ENCODE results near the gene LGALS16.
"Not testable (repeated sequence)": the region's sequence is repeated elsewhere in the genome, so short reads cannot be mapped to it uniquely, and the experiment has no call there.

The LGALS16 gene

DNA sequence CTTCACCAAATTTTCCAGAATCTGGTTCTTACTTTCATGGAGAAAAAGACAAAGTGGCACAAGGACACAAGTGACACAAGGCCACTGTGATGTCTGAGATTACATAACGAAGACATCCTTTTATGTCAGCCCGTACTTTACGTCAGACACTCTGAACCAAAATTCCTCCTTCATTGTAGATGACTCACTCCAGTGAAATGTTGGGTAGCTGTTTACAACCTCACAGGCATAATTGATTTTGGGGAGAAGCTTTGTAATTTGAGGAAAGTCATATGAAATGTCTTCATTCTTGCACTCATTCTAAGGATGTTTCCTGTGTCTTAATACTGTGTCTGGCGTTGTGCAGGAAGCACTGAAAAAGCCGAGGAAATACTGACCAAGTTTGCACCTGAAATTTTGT lies 28.6 kb downstream of the LGALS16 start:
- Histone ChIP-seq H2BK5ac (ENCODE audit: low read depth, low read length, poor library complexity, severe bottlenecking) (no peak overlapping the region), H2BK12ac (ENCODE audit: low read length in 2 of 2) (no peak overlapping the region), H3K36me3 (ENCODE audit: control insufficient read depth in 1 of 2, insufficient read depth in 2 of 2, low read depth in 1 of 2, low read length in 2 of 2) (no peaks in the 10 kb centered on the region), H3K23ac (ENCODE audit: low read length in 2 of 2) (no peak overlapping the region), H3K9ac (ENCODE audit: low read length) (no peak overlapping the region), H3K79me1 (replicated peaks; ENCODE audit: low read length, poor library complexity, severe bottlenecking) (no peaks in the 10 kb centered on the region), H4K91ac (ENCODE audit: low read length) (no peak overlapping the region), H3K14ac (ENCODE audit: low read length in 2 of 2) (no peak overlapping the region), H2AK5ac (ENCODE audit: low read length, severe bottlenecking) (no peak overlapping the region), H3K18ac (ENCODE audit: low read depth in 1 of 2, low read length in 2 of 2) (no peak overlapping the region), H3K4me3 (ENCODE audit: insufficient read depth in 1 of 2, low read depth in 1 of 2, low read length in 2 of 2) (no peak overlapping the region), H3K4me2 (ENCODE audit: low read length, poor library complexity, severe bottlenecking) (no peak overlapping the region), H3K4me1 (ENCODE audit: control insufficient read depth, insufficient read depth, low read depth, low read length) (no peaks in the 10 kb centered on the region), H2AFZ (ENCODE audit: low read depth, low read length) (no peak overlapping the region), H4K8ac (ENCODE audit: low read length) (no peak overlapping the region), H3K4ac (ENCODE audit: low read depth in 1 of 2, low read length in 2 of 2) (no peak overlapping the region), H3K27ac (ENCODE audit: low read length, poor library complexity, severe bottlenecking) (no peak overlapping the region), H2BK15ac (ENCODE audit: low read depth, poor library complexity, severe bottlenecking) (no peak overlapping the region), H3K9me3 (ENCODE audit: control insufficient read depth, low read length) (no peaks in the 10 kb centered on the region), H3K27me3 (ENCODE audit: control insufficient read depth in 1 of 2, insufficient read depth in 1 of 2, low read length in 2 of 2) (peaks cover 0 to 9% of the 10 kb centered on the region in 2 experiments), H2BK120ac (ENCODE audit: low read depth, low read length) (no peak overlapping the region)
- DNase-seq = no peak
- WGBS = 54% methylated on average over 5 of the region's 5 CpGs

DNA sequence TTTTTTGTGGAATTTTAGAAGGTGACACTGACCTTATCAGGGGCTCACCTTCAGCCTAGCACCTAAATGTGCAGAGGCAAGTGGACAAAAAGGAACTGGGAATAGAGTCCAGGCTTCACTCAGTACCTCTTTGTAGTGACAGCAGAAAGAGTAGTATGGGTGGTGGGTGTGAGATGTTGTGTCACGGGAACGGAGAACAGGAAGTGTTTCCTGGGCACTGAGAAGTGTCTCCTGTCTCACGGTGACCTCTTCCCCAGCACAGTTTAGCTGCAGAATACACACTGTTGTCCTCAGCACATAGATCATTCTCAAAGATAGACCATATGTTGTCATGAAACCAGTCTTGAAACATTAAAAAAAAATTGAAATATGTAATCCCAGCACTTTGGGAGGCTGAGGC lies 31.0 kb downstream of the LGALS16 start:
- Histone ChIP-seq H3K18ac (ENCODE audit: low read depth in 1 of 2, low read length in 2 of 2) (no peak overlapping the region), H3K27ac (ENCODE audit: low read length, poor library complexity, severe bottlenecking) (no peak overlapping the region), H3K9me3 (ENCODE audit: control insufficient read depth, low read length) (peaks cover 6% of the 10 kb centered on the region), H2AK5ac (ENCODE audit: low read length, severe bottlenecking) (no peak overlapping the region), H3K27me3 (ENCODE audit: control insufficient read depth in 1 of 2, insufficient read depth in 1 of 2, low read length in 2 of 2) (peaks cover 0 to 5% of the 10 kb centered on the region in 2 experiments), H3K79me1 (replicated peaks; ENCODE audit: low read length, poor library complexity, severe bottlenecking) (no peaks in the 10 kb centered on the region), H2BK12ac (ENCODE audit: low read length in 2 of 2) (no peak overlapping the region), H3K14ac (ENCODE audit: low read length in 2 of 2) (no peak overlapping the region), H3K9ac (ENCODE audit: low read length) (no peak overlapping the region), H3K36me3 (ENCODE audit: control insufficient read depth in 1 of 2, insufficient read depth in 2 of 2, low read depth in 1 of 2, low read length in 2 of 2) (no peaks in the 10 kb centered on the region), H4K91ac (ENCODE audit: low read length) (no peak overlapping the region), H2BK15ac (ENCODE audit: low read depth, poor library complexity, severe bottlenecking) (no peak overlapping the region), H3K4me2 (ENCODE audit: low read length, poor library complexity, severe bottlenecking) (no peak overlapping the region), H3K23ac (ENCODE audit: low read length in 2 of 2) (no peak overlapping the region), H3K4me3 (ENCODE audit: insufficient read depth in 1 of 2, low read depth in 1 of 2, low read length in 2 of 2) (no peak overlapping the region), H4K8ac (ENCODE audit: low read length) (no peak overlapping the region), H3K4me1 (ENCODE audit: control insufficient read depth, insufficient read depth, low read depth, low read length) (no peaks in the 10 kb centered on the region), H3K4ac (ENCODE audit: low read depth in 1 of 2, low read length in 2 of 2) (no peak overlapping the region), H2AFZ (ENCODE audit: low read depth, low read length) (no peak overlapping the region), H2BK120ac (ENCODE audit: low read depth, low read length) (no peak overlapping the region), H2BK5ac (ENCODE audit: low read depth, low read length, poor library complexity, severe bottlenecking) (no peak overlapping the region)
- no peak for DNase-seq
- WGBS = no CpG with 5 or more reads among the region's 3 CpGs

DNA sequence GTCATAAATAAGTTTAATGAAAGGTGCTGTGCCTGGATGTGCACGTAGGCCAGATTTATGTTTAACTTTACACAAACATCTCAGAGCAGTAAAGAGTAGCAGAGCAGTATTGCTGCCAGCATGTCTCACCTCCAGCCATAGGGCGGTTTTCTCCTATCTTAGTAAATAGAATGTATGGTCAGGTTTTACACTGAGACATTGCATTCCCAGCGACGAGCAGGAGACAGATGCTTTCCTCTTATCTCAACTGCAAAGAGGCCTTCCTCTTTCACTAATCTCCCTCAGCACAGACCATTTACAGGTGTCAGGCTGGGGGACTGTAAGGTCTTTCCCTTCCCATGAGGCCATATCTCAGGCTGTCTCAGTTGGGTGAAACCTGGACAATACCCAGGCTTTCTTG lies 32.9 kb downstream of the LGALS16 start:
- H2BK120ac ChIP-seq (ENCODE audit: low read depth, low read length); H3K4me1 ChIP-seq (ENCODE audit: control insufficient read depth, insufficient read depth, low read depth, low read length); H3K9ac ChIP-seq (ENCODE audit: low read length); DNase-seq; H3K4ac ChIP-seq (ENCODE audit: low read depth in 1 of 2, low read length in 2 of 2); H3K9me3 ChIP-seq (ENCODE audit: control insufficient read depth, low read length); H2BK5ac ChIP-seq (ENCODE audit: low read depth, low read length, poor library complexity, severe bottlenecking); H2BK15ac ChIP-seq (ENCODE audit: low read depth, poor library complexity, severe bottlenecking); H3K4me2 ChIP-seq (ENCODE audit: low read length, poor library complexity, severe bottlenecking); H3K14ac ChIP-seq (ENCODE audit: low read length in 2 of 2); H4K8ac ChIP-seq (ENCODE audit: low read length); H3K79me1 ChIP-seq (replicated peaks; ENCODE audit: low read length, poor library complexity, severe bottlenecking); H3K4me3 ChIP-seq (ENCODE audit: insufficient read depth in 1 of 2, low read depth in 1 of 2, low read length in 2 of 2); H4K91ac ChIP-seq (ENCODE audit: low read length); H3K27ac ChIP-seq (ENCODE audit: low read length, poor library complexity, severe bottlenecking); H2BK12ac ChIP-seq (ENCODE audit: low read length in 2 of 2); H3K36me3 ChIP-seq (ENCODE audit: control insufficient read depth in 1 of 2, insufficient read depth in 2 of 2, low read depth in 1 of 2, low read length in 2 of 2); H2AFZ ChIP-seq (ENCODE audit: low read depth, low read length); H3K18ac ChIP-seq (ENCODE audit: low read depth in 1 of 2, low read length in 2 of 2); H3K27me3 ChIP-seq (ENCODE audit: control insufficient read depth in 1 of 2, insufficient read depth in 1 of 2, low read length in 2 of 2); H2AK5ac ChIP-seq (ENCODE audit: low read length, severe bottlenecking); H3K23ac ChIP-seq (ENCODE audit: low read length in 2 of 2): not testable (repeated sequence)
- whole genome bisulfite sequencing = 69% methylated on average over 4 of the region's 4 CpGs

DNA sequence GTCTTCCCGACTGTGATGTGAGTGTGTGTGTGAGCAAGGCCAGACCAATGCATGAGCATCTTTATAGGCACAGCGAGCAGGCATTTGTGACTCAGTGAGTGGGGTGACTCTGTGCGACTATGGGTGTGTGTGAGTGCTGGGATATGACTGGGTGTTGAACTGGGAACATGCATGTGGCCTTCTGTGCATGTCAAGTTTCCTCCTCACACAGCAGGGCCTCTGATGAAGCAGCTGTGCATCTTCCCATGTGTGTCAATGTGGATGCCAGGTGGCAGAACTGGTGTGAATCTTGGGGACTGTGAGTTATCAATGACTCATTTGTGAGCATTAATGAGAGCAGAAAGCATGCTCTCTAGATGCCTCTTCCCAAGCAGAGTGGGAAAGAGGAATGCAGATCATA lies 36.5 kb downstream of the LGALS16 start:
- Histone ChIP-seq H3K4ac (ENCODE audit: low read depth in 1 of 2, low read length in 2 of 2) (no peak overlapping the region), H2AFZ (ENCODE audit: low read depth, low read length) (no peak overlapping the region), H4K91ac (ENCODE audit: low read length) (no peak overlapping the region), H3K4me3 (ENCODE audit: insufficient read depth in 1 of 2, low read depth in 1 of 2, low read length in 2 of 2) (no peak overlapping the region), H4K8ac (ENCODE audit: low read length) (no peak overlapping the region), H2AK5ac (ENCODE audit: low read length, severe bottlenecking) (no peak overlapping the region), H3K36me3 (ENCODE audit: control insufficient read depth in 1 of 2, insufficient read depth in 2 of 2, low read depth in 1 of 2, low read length in 2 of 2) (no peaks in the 10 kb centered on the region), H3K9ac (ENCODE audit: low read length) (no peak overlapping the region), H3K79me1 (replicated peaks; ENCODE audit: low read length, poor library complexity, severe bottlenecking) (no peaks in the 10 kb centered on the region), H2BK5ac (ENCODE audit: low read depth, low read length, poor library complexity, severe bottlenecking) (no peak overlapping the region), H3K27me3 (ENCODE audit: control insufficient read depth in 1 of 2, insufficient read depth in 1 of 2, low read length in 2 of 2) (peaks cover 0 to 16% of the 10 kb centered on the region in 2 experiments), H3K4me2 (ENCODE audit: low read length, poor library complexity, severe bottlenecking) (no peak overlapping the region), H2BK12ac (ENCODE audit: low read length in 2 of 2) (no peak overlapping the region), H3K23ac (ENCODE audit: low read length in 2 of 2) (no peak overlapping the region), H3K18ac (ENCODE audit: low read depth in 1 of 2, low read length in 2 of 2) (no peak overlapping the region), H2BK120ac (ENCODE audit: low read depth, low read length) (no peak overlapping the region), H3K9me3 (ENCODE audit: control insufficient read depth, low read length) (peaks cover 6% of the 10 kb centered on the region), H3K27ac (ENCODE audit: low read length, poor library complexity, severe bottlenecking) (no peak overlapping the region), H3K14ac (ENCODE audit: low read length in 2 of 2) (no peak overlapping the region), H2BK15ac (ENCODE audit: low read depth, poor library complexity, severe bottlenecking) (no peak overlapping the region), H3K4me1 (ENCODE audit: control insufficient read depth, insufficient read depth, low read depth, low read length) (no peaks in the 10 kb centered on the region)
- WGBS = 74% methylated on average over 3 of the region's 3 CpGs
- DNase-seq = no peak
